ENCODE results near the gene SRD5A3. TPM values are rescaled to one million over a fixed set of nuclear protein-coding genes. Genes with fewer than 3 reads are reported as not detected.

SRD5A3 gene
- total RNA-seq, 1 donor from 2014 or later, result 39.5 TPM

DNA sequence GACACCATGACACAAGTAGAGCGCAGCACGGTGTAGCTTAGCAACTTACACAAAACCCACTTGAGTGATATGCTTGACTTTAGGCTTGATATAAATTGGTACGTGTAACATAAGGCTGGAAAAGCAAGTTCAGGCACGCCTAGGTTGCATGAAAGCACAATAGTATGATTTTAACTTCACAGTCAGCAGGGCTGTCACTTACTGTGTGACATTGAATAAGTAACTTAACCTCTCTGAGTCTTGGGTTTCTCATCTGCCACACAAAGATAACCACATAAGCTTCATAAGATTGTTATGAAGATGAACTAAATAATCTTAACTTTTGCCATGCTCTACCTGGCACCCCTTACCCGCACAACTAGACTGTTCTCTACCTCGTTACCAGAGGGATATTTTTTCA is 9.5 kb downstream of the SRD5A3 start:
- peaks cover 25% of the 10 kb centered on the region for H3K4me1 ChIP-seq (ENCODE audit: insufficient read depth, low read length)
- Mint-ChIP-seq H3K27me3 (ENCODE audit: low read depth, unreplicated experiment) (no peaks in the 10 kb centered on the region), H3K36me3 (ENCODE audit: low read depth, unreplicated experiment) (peaks cover 23% of the 10 kb centered on the region), H3K4me3 (ENCODE audit: unreplicated experiment) (no peak overlapping the region), H3K4me1 (ENCODE audit: low read depth, unreplicated experiment) (peaks cover 11% of the 10 kb centered on the region), H3K9me3 (ENCODE audit: unreplicated experiment) (no peaks in the 10 kb centered on the region), H3K27ac (ENCODE audit: unreplicated experiment) (no peak overlapping the region)
- no peaks in the 10 kb centered on the region for H4K20me1 ChIP-seq (ENCODE audit: insufficient read depth, low read length)
- TF ChIP-seq, protein P1, sequence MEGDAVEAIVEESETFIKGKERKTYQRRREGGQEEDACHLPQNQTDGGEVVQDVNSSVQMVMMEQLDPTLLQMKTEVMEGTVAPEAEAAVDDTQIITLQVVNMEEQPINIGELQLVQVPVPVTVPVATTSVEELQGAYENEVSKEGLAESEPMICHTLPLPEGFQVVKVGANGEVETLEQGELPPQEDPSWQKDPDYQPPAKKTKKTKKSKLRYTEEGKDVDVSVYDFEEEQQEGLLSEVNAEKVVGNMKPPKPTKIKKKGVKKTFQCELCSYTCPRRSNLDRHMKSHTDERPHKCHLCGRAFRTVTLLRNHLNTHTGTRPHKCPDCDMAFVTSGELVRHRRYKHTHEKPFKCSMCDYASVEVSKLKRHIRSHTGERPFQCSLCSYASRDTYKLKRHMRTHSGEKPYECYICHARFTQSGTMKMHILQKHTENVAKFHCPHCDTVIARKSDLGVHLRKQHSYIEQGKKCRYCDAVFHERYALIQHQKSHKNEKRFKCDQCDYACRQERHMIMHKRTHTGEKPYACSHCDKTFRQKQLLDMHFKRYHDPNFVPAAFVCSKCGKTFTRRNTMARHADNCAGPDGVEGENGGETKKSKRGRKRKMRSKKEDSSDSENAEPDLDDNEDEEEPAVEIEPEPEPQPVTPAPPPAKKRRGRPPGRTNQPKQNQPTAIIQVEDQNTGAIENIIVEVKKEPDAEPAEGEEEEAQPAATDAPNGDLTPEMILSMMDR (IDR thresholded peaks at IDR 0.05; ENCODE audit: insufficient read depth, low read depth, low read length), result no peak
- no peak for TF ChIP-seq EZH2 (IDR thresholded peaks at IDR 0.05; ENCODE audit: insufficient read depth, low read length)
- H3K4me2 ChIP-seq (ENCODE audit: low read length), result no peak overlapping the region
- no peak overlapping the region for H3K27ac ChIP-seq (ENCODE audit: low read depth, low read length)
- H3K9me3 ChIP-seq (ENCODE audit: insufficient read depth, low read depth, low read length), result no peaks in the 10 kb centered on the region
- H2AFZ ChIP-seq (ENCODE audit: low read depth, low read length), result no peak overlapping the region
- no peak overlapping the region for H3K4me3 ChIP-seq (ENCODE audit: insufficient read depth, low read depth, low read length)
- DNase-seq (ENCODE audit: low read depth) (no peak), FAIRE-seq (no peak)
- H3K9ac ChIP-seq (ENCODE audit: low read length), result no peak overlapping the region
- H3K27me3 ChIP-seq (ENCODE audit: insufficient read depth, low read length), result no peaks in the 10 kb centered on the region
- H3K36me3 ChIP-seq (ENCODE audit: insufficient read depth, low read length), result no peaks in the 10 kb centered on the region
- no peaks in the 10 kb centered on the region for H3K79me2 ChIP-seq (ENCODE audit: insufficient read depth, low read length)

DNA sequence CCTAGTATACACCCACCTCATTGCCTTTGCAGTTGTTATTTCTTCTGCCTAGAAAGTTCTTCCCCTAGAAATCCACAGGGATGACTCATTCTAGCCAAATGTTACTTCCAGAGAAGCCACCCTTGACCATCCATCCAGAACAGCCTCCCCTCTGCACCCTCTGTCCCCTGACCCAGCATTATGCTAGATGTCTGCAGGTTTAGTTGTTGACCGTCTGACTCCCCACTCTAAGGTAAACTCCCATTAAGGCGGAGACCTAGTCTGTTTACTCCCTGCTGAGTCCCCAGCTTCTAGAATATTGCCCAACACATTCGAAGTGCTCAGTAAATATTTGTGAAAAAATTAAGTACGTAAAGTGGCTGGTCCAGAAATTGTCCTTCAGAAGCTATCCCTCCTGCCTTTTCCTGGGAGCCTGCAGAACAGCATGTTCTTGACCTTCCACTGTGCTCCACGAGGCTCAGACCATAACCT is 11.0 kb downstream of the SRD5A3 start:
- Mint-ChIP-seq H3K4me1 (ENCODE audit: low read depth, unreplicated experiment) (peaks cover 11% of the 10 kb centered on the region), H3K27me3 (ENCODE audit: low read depth, unreplicated experiment) (no peaks in the 10 kb centered on the region), H3K4me3 (ENCODE audit: unreplicated experiment) (no peak overlapping the region), H3K36me3 (ENCODE audit: low read depth, unreplicated experiment) (peaks cover 20% of the 10 kb centered on the region), H3K27ac (ENCODE audit: unreplicated experiment) (peak overlapping the region; percentile 56), H3K9me3 (ENCODE audit: unreplicated experiment) (no peaks in the 10 kb centered on the region)
- Histone ChIP-seq H2AFZ (ENCODE audit: low read depth, low read length) (no peak overlapping the region), H3K9ac (ENCODE audit: low read length) (no peak overlapping the region), H3K9me3 (ENCODE audit: insufficient read depth, low read depth, low read length) (no peaks in the 10 kb centered on the region), H3K79me2 (ENCODE audit: insufficient read depth, low read length) (no peaks in the 10 kb centered on the region), H3K36me3 (ENCODE audit: insufficient read depth, low read length) (no peaks in the 10 kb centered on the region), H3K4me2 (ENCODE audit: low read length) (peak overlapping the region; percentile 33), H3K27me3 (ENCODE audit: insufficient read depth, low read length) (no peaks in the 10 kb centered on the region), H4K20me1 (ENCODE audit: insufficient read depth, low read length) (no peaks in the 10 kb centered on the region), H3K27ac (ENCODE audit: low read depth, low read length) (no peak overlapping the region), H3K4me1 (ENCODE audit: insufficient read depth, low read length) (peaks cover 25% of the 10 kb centered on the region), H3K4me3 (ENCODE audit: insufficient read depth, low read depth, low read length) (no peak overlapping the region)
- DNase-seq (ENCODE audit: low read depth), result peak; percentile 38
- no peak for FAIRE-seq
- TF ChIP-seq EZH2 (IDR thresholded peaks at IDR 0.05; ENCODE audit: insufficient read depth, low read length), result no peak
- TF ChIP-seq, protein P1 (IDR thresholded peaks at IDR 0.05; ENCODE audit: insufficient read depth, low read depth, low read length), result no peak

DNA sequence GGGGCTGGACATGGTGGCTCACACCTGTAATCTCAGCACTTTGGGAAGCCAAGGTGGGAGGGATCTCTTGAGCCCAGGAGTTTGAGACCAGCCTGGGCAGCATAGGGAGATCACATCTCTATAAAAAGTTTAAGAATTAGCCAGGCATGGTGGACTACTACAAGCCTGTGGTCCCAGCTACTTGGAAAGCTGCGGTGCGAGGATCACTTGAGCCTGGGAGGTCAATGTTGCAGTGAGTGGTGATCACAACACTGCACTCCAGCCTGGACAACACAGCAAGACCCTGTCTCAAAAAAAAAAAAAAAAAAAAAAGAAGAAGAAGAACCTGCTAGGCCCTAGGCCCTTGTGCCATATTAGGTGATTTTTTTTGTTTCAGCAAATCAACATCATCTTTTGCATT is 12.2 kb downstream of the SRD5A3 start:
- Mint-ChIP-seq H3K27me3 (ENCODE audit: low read depth, unreplicated experiment) (no peaks in the 10 kb centered on the region), H3K9me3 (ENCODE audit: unreplicated experiment) (no peaks in the 10 kb centered on the region), H3K4me3 (ENCODE audit: unreplicated experiment) (no peak overlapping the region), H3K4me1 (ENCODE audit: low read depth, unreplicated experiment) (peaks cover 11% of the 10 kb centered on the region), H3K36me3 (ENCODE audit: low read depth, unreplicated experiment) (peaks cover 10% of the 10 kb centered on the region), H3K27ac (ENCODE audit: unreplicated experiment) (no peak overlapping the region)
- DNase-seq (ENCODE audit: low read depth) (no peak), FAIRE-seq (no peak)
- Histone ChIP-seq H3K4me1 (ENCODE audit: insufficient read depth, low read length) (peaks cover 25% of the 10 kb centered on the region), H4K20me1 (ENCODE audit: insufficient read depth, low read length) (no peaks in the 10 kb centered on the region), H3K9me3 (ENCODE audit: insufficient read depth, low read depth, low read length) (no peaks in the 10 kb centered on the region), H3K27ac (ENCODE audit: low read depth, low read length) (peak overlapping the region; percentile 51), H3K4me2 (ENCODE audit: low read length) (peak overlapping the region; percentile 66), H3K4me3 (ENCODE audit: insufficient read depth, low read depth, low read length) (no peak overlapping the region), H2AFZ (ENCODE audit: low read depth, low read length) (no peak overlapping the region), H3K9ac (ENCODE audit: low read length) (no peak overlapping the region), H3K27me3 (ENCODE audit: insufficient read depth, low read length) (no peaks in the 10 kb centered on the region), H3K36me3 (ENCODE audit: insufficient read depth, low read length) (no peaks in the 10 kb centered on the region), H3K79me2 (ENCODE audit: insufficient read depth, low read length) (no peaks in the 10 kb centered on the region)
- TF ChIP-seq EZH2 (IDR thresholded peaks at IDR 0.05; ENCODE audit: insufficient read depth, low read length), result no peak
- TF ChIP-seq, protein P1 (IDR thresholded peaks at IDR 0.05; ENCODE audit: insufficient read depth, low read depth, low read length), result no peak
